Measurements from ENCODE around the gene CEP44.

Gene CEP44

GRCh38 chr4:174352061-174352819, 68.5 kb downstream of the CEP44 start:
- H3K79me2 ChIP-seq (ENCODE audit: low read length): no peaks in the 10 kb centered on the region
- H2AFZ ChIP-seq (ENCODE audit: low read length): no peak overlapping the region
- no peaks in the 10 kb centered on the region for H4K20me1 ChIP-seq (ENCODE audit: insufficient read depth, low read length)
- no peaks in the 10 kb centered on the region for H3K9me3 ChIP-seq (replicated peaks; ENCODE audit: insufficient read depth, low read length)
- no peaks in the 10 kb centered on the region for H3K9me2 ChIP-seq (replicated peaks; ENCODE audit: insufficient read depth, low read length)
- H3K4me3 ChIP-seq (ENCODE audit: low read length): no peak overlapping the region
- DNase-seq: no peak
- H3F3A ChIP-seq (ENCODE audit: insufficient read depth, low read length): no peaks in the 10 kb centered on the region
- H3K27me3 ChIP-seq (replicated peaks; ENCODE audit: insufficient read depth, low read length): no peaks in the 10 kb centered on the region
- H3K9ac ChIP-seq (ENCODE audit: low read length): no peak overlapping the region
- TF ChIP-seq CTCF (IDR thresholded peaks at IDR 0.05; ENCODE audit: low read length): no peak
- no peak for TF ChIP-seq EZH2phosphoT487 (IDR thresholded peaks at IDR 0.05; ENCODE audit: low read length)
- TF ChIP-seq EZH2 (optimal IDR thresholded peaks at IDR 0.05; ENCODE audit: low read depth, low read length): no peak
- H3K4me1 ChIP-seq (ENCODE audit: low read length): no peaks in the 10 kb centered on the region
- H3K4me2 ChIP-seq (ENCODE audit: low read depth, low read length): no peak overlapping the region
- H3K27ac ChIP-seq (ENCODE audit: low read length): no peak overlapping the region
- no peaks in the 10 kb centered on the region for H3K36me3 ChIP-seq (replicated peaks; ENCODE audit: insufficient read depth, low read length)

GRCh38 chr4:174357321-174357720, 73.6 kb downstream of the CEP44 start:
- H2AFZ ChIP-seq (ENCODE audit: low read length): no peak overlapping the region
- no peaks in the 10 kb centered on the region for H4K20me1 ChIP-seq (ENCODE audit: insufficient read depth, low read length)
- no peak overlapping the region for H3K4me3 ChIP-seq (ENCODE audit: low read length)
- H3K9me2 ChIP-seq (replicated peaks; ENCODE audit: insufficient read depth, low read length): no peaks in the 10 kb centered on the region
- no peaks in the 10 kb centered on the region for H3K79me2 ChIP-seq (ENCODE audit: low read length)
- H3K36me3 ChIP-seq (replicated peaks; ENCODE audit: insufficient read depth, low read length): no peaks in the 10 kb centered on the region
- no peak for TF ChIP-seq EZH2 (optimal IDR thresholded peaks at IDR 0.05; ENCODE audit: low read depth, low read length)
- no peak overlapping the region for H3K4me2 ChIP-seq (ENCODE audit: low read depth, low read length)
- H3F3A ChIP-seq (ENCODE audit: insufficient read depth, low read length): peaks cover 7% of the 10 kb centered on the region
- H3K27ac ChIP-seq (ENCODE audit: low read length): no peak overlapping the region
- peaks cover 17% of the 10 kb centered on the region for H3K4me1 ChIP-seq (ENCODE audit: low read length)
- H3K9ac ChIP-seq (ENCODE audit: low read length): no peak overlapping the region
- no peaks in the 10 kb centered on the region for H3K9me3 ChIP-seq (replicated peaks; ENCODE audit: insufficient read depth, low read length)
- no peaks in the 10 kb centered on the region for H3K27me3 ChIP-seq (replicated peaks; ENCODE audit: insufficient read depth, low read length)
- no peak for DNase-seq

DNA sequence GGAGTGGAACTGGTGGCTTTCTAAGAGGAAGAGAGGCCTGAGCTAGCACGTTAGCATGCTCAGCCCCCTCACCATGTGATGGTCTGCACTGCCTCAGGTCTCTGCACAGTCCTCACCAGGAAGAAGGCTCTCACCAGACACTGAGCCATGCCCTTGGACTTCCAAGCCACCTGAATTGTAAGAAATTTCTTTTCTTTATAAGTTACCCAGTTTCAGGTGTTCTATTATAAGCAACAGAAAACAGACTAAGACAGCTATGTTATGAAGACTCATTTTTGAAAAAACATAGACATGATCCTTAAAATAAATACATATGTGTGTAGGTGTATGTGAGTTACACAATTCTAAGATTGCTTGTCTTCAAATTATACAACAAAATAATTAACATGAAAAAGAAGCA, 74.7 kb downstream of the CEP44 start:
- Histone ChIP-seq H2AFZ (ENCODE audit: low read length) (peak overlapping the region; percentile 29; the same call in 1 of the 2 replicates), H3K9me2 (replicated peaks; ENCODE audit: insufficient read depth, low read length) (no peaks in the 10 kb centered on the region), H3K9me3 (replicated peaks; ENCODE audit: insufficient read depth, low read length) (no peaks in the 10 kb centered on the region), H3F3A (ENCODE audit: insufficient read depth, low read length) (peaks cover 7% of the 10 kb centered on the region), H3K4me3 (ENCODE audit: low read length) (no peak overlapping the region), H3K4me2 (ENCODE audit: low read depth, low read length) (peak overlapping the region; percentile 33; the same call in 1 of the 2 replicates), H3K79me2 (ENCODE audit: low read length) (no peaks in the 10 kb centered on the region), H3K36me3 (replicated peaks; ENCODE audit: insufficient read depth, low read length) (no peaks in the 10 kb centered on the region), H3K27me3 (replicated peaks; ENCODE audit: insufficient read depth, low read length) (no peaks in the 10 kb centered on the region), H3K9ac (ENCODE audit: low read length) (no peak overlapping the region), H3K4me1 (ENCODE audit: low read length) (peaks cover 17% of the 10 kb centered on the region), H4K20me1 (ENCODE audit: insufficient read depth, low read length) (no peaks in the 10 kb centered on the region), H3K27ac (ENCODE audit: low read length) (peak overlapping the region; percentile 56; the same call in 1 of the 2 replicates)
- TF ChIP-seq EZH2phosphoT487 (IDR thresholded peaks at IDR 0.05; ENCODE audit: low read length) (no peak), EZH2 (optimal IDR thresholded peaks at IDR 0.05; ENCODE audit: low read depth, low read length) (no peak), CTCF (IDR thresholded peaks at IDR 0.05; ENCODE audit: low read length) (no peak)
- peak; percentile 41 for DNase-seq

GRCh38 chr4:174358829-174359228, 75.1 kb downstream of the CEP44 start:
- Histone ChIP-seq H3K27me3 (replicated peaks; ENCODE audit: insufficient read depth, low read length) (no peaks in the 10 kb centered on the region), H3K9me3 (replicated peaks; ENCODE audit: insufficient read depth, low read length) (no peaks in the 10 kb centered on the region), H3K36me3 (replicated peaks; ENCODE audit: insufficient read depth, low read length) (no peaks in the 10 kb centered on the region), H3K4me1 (ENCODE audit: low read length) (peaks cover 17% of the 10 kb centered on the region), H3F3A (ENCODE audit: insufficient read depth, low read length) (peaks cover 7% of the 10 kb centered on the region), H4K20me1 (ENCODE audit: insufficient read depth, low read length) (no peaks in the 10 kb centered on the region), H3K79me2 (ENCODE audit: low read length) (no peaks in the 10 kb centered on the region), H3K27ac (ENCODE audit: low read length) (peak overlapping the region; percentile 56; the same call in 1 of the 2 replicates), H3K9me2 (replicated peaks; ENCODE audit: insufficient read depth, low read length) (no peaks in the 10 kb centered on the region), H3K4me3 (ENCODE audit: low read length) (no peak overlapping the region), H2AFZ (ENCODE audit: low read length) (peak overlapping the region; percentile 29; the same call in 1 of the 2 replicates), H3K9ac (ENCODE audit: low read length) (no peak overlapping the region), H3K4me2 (ENCODE audit: low read depth, low read length) (peak overlapping the region; percentile 33; the same call in 1 of the 2 replicates)
- no peak for TF ChIP-seq CTCF (IDR thresholded peaks at IDR 0.05; ENCODE audit: low read length)
- TF ChIP-seq EZH2 (optimal IDR thresholded peaks at IDR 0.05; ENCODE audit: low read depth, low read length): no peak
- no peak for TF ChIP-seq EZH2phosphoT487 (IDR thresholded peaks at IDR 0.05; ENCODE audit: low read length)
- peak; percentile 70 for DNase-seq

Measured in MM.1S (cell line).